GM23338 (cell line): ENCODE results near the gene GBP7. TPM values are rescaled to one million over a fixed set of nuclear protein-coding genes. Genes with fewer than 3 reads are reported as not detected.

Experiments
- ATAC-seq: fragments of 200-7000 bp; cut with Tn5 transposase; 3 replicates; pipeline ENCODE4 v1.9.1; 2020
- DNase-seq: peaks from one replicate; pipeline ENCODE4 v3.0.0-alpha.2; 2015; ENCODE audit warnings: low spot score
- H2AFZ ChIP-seq: fragments of 200-600 bp; sonication (generic); 2 replicates; pipeline ENCODE4 v1.8.0; 2016; ENCODE audit warnings: antibody characterized with exemption, mild to moderate bottlenecking, moderate library complexity
- H3F3A ChIP-seq: fragments of 200-600 bp; sonication (generic); replicated peaks from 2 replicates; pipeline ENCODE4 v1.8.0; 2017; ENCODE audit warnings: antibody characterized with exemption, mixed run types, low read depth
- H3K27ac ChIP-seq: fragments of 200-600 bp; sonication (generic); 2 replicates; pipeline ENCODE4 v1.6.1; 2016; ENCODE audit warnings: low read depth
- H3K27me3 ChIP-seq: fragments of 200-600 bp; sonication (generic); 2 replicates; pipeline ENCODE4 v1.8.0; 2016; ENCODE audit warnings: mild to moderate bottlenecking, mixed run types, moderate library complexity; ENCODE audit not compliant: insufficient read depth
- H3K36me3 ChIP-seq: fragments of 200-600 bp; sonication (generic); 2 replicates; pipeline ENCODE4 v1.8.0; 2016; ENCODE audit warnings: mild to moderate bottlenecking; ENCODE audit not compliant: insufficient read depth
- H3K4me1 ChIP-seq: fragments of 200-600 bp; sonication (generic); 2 replicates; pipeline ENCODE4 v1.8.0; 2016; ENCODE audit warnings: mild to moderate bottlenecking, moderate library complexity; ENCODE audit not compliant: insufficient read depth
- H3K4me2 ChIP-seq: fragments of 200-600 bp; sonication (generic); 2 replicates; pipeline ENCODE4 v1.7.1; 2017; ENCODE audit warnings: mixed run types
- H3K4me3 ChIP-seq: fragments of 200-600 bp; sonication (generic); 2 replicates; pipeline ENCODE4 v1.6.1; 2016; ENCODE audit warnings: mixed run types
- H3K79me2 ChIP-seq: fragments of 200-600 bp; sonication (generic); replicated peaks from 2 replicates; pipeline ENCODE4 v1.8.0; 2017; ENCODE audit warnings: mild to moderate bottlenecking; ENCODE audit not compliant: insufficient read depth
- H3K9me2 ChIP-seq: fragments of 200-600 bp; sonication (generic); 2 replicates; pipeline ENCODE4 v1.8.0; 2017; ENCODE audit not compliant: insufficient read depth
- H4K20me1 ChIP-seq: fragments of 200-600 bp; sonication (generic); replicated peaks from 2 replicates; pipeline ENCODE4 v1.8.0; 2017; ENCODE audit warnings: mild to moderate bottlenecking; ENCODE audit not compliant: insufficient read depth
- H3K27ac Mint-ChIP-seq: 2 replicates; pipeline ENCODE4 v1.8.0; 2020; ENCODE audit warnings: inconsistent platforms, mild to moderate bottlenecking, moderate library complexity, mixed read lengths
- H3K27me3 Mint-ChIP-seq: 3 replicates; pipeline ENCODE4 v1.8.0; 2022; ENCODE audit warnings: low read depth, mild to moderate bottlenecking, moderate library complexity, mixed read lengths, inconsistent platforms; ENCODE audit not compliant: insufficient read depth, poor library complexity
- H3K36me3 Mint-ChIP-seq: 3 replicates; pipeline ENCODE4 v1.8.0; 2021; ENCODE audit warnings: low read depth, mild to moderate bottlenecking, inconsistent platforms, moderate library complexity, mixed read lengths
- H3K4me1 Mint-ChIP-seq: 3 replicates; pipeline ENCODE4 v1.8.0; 2020; ENCODE audit warnings: mild to moderate bottlenecking, inconsistent platforms, mixed read lengths
- H3K4me3 Mint-ChIP-seq: 3 replicates; pipeline ENCODE4 v1.8.0; 2021; ENCODE audit warnings: moderate library complexity, mild to moderate bottlenecking, inconsistent platforms, mixed read lengths
- H3K9me3 Mint-ChIP-seq: 3 replicates; pipeline ENCODE4 v1.8.0; 2020; ENCODE audit warnings: moderate library complexity, mild to moderate bottlenecking, inconsistent platforms, mixed read lengths
- CREB1 ChIP-seq: fragments of 250-450 bp; sonication (Bioruptor Pico); IDR thresholded peaks from 2 replicates; pipeline ENCODE4 v1.5.0; 2020; ENCODE audit warnings: low read depth, mild to moderate bottlenecking, moderate library complexity
- CTCF ChIP-seq, 2 experiments: fragments of 200-600 bp in 1 of 2; sonication (generic) in 1 of 2; conservative IDR thresholded peaks; 2 replicates each; pipeline versions ENCODE4 v1.5.1 to v1.6.1; 2016 to 2017; ENCODE audit warnings: antibody characterized with exemption in 2 of 2, low read depth in 2 of 2, mild to moderate bottlenecking in 2 of 2, moderate library complexity in 1 of 2
- ETS1 ChIP-seq: IDR thresholded peaks from 2 replicates; pipeline ENCODE4 v1.6.1; 2016; ENCODE audit warnings: antibody characterized with exemption
- EZH2 ChIP-seq: fragments of 200-600 bp; sonication (generic); IDR thresholded peaks from one replicate; pipeline ENCODE4 v1.8.0; 2017; ENCODE audit warnings: antibody characterized with exemption, mild to moderate bottlenecking, low read depth; ENCODE audit not compliant: unreplicated experiment
- EZH2phosphoT487 ChIP-seq: fragments of 200-600 bp; sonication (generic); IDR thresholded peaks from one replicate; pipeline ENCODE4 v1.8.1; 2018; ENCODE audit warnings: antibody characterized with exemption; ENCODE audit not compliant: unreplicated experiment
- JUNB ChIP-seq: IDR thresholded peaks from one replicate; pipeline ENCODE4 v1.6.1; 2016; ENCODE audit warnings: antibody characterized with exemption; ENCODE audit not compliant: unreplicated experiment
- NANOG ChIP-seq: IDR thresholded peaks from 2 replicates; pipeline ENCODE4 v1.6.1; 2016; ENCODE audit warnings: antibody characterized with exemption, borderline replicate concordance
- POLR2AphosphoS5 ChIP-seq: IDR thresholded peaks from 2 replicates; pipeline ENCODE4 v1.6.1; 2016; ENCODE audit warnings: antibody characterized with exemption, low read depth
- REST ChIP-seq: IDR thresholded peaks from one replicate; pipeline ENCODE4 v1.6.1; 2018; ENCODE audit warnings: antibody characterized with exemption; ENCODE audit not compliant: unreplicated experiment
- STAT1 ChIP-seq: IDR thresholded peaks from one replicate; pipeline ENCODE4 v1.6.1; 2016; ENCODE audit warnings: antibody characterized with exemption; ENCODE audit not compliant: unreplicated experiment
- ZNF114 ChIP-seq: fragments of 250-450 bp; sonication (Bioruptor Pico); IDR thresholded peaks from 2 replicates; pipeline ENCODE4 v1.5.0; 2020; ENCODE audit warnings: mild to moderate bottlenecking, moderate library complexity
- ZNF331 ChIP-seq: fragments of 250-450 bp; sonication (Bioruptor Pico); IDR thresholded peaks from 2 replicates; pipeline ENCODE4 v1.5.0; 2020; ENCODE audit warnings: low read depth, mild to moderate bottlenecking, moderate library complexity
- polyA plus RNA-seq: library from polyadenylated mRNA; unstranded; fragments of >200 nt; fragmentation: Nextera tagmentation; extraction: Ambion mirVana; gene quantifications from 2 replicates; pipeline ENCODE4 v1.2.1, GENCODE V29; 2016
- total RNA-seq: library from RNA; depleted of rRNA; stranded (reverse); fragments of >200 nt; shearing (Covaris generic); gene quantifications from 2 replicates; pipeline ENCODE4 v1.2.3, GENCODE V29; 2014
- TF ChIP-seq, protein P1 (sequence below): fragments of 250-450 bp; sonication (Bioruptor Pico); IDR thresholded peaks from 2 replicates; pipeline ENCODE4 v1.5.0; 2020; ENCODE audit warnings: mild to moderate bottlenecking, moderate library complexity

GBP7 gene
- total and polyA plus RNA-seq, 2 experiments from 2014 or later, result not detected

DNA sequence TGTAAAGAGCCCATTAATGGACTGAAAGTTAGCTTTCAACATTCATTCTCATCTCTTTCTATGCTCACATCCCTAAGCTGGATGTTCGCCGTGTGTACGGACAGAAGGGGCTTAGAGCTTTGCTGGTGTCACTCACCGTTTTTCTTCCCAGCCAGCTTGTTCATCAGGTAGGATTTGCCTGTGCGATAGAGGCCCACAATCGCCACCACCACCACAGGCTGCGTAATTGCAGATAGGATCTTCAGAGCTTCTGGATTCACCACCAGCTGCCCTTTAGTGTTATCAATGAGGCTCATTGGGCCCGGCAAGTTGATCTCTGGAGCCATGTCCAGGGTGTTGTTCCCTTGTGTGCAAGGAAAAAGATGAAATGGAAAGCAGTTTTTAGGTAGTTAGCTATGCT is 54.2 kb downstream of the GBP7 start:
- Histone ChIP-seq H2AFZ (no peak overlapping the region), H3K27ac (no peak overlapping the region), H3K4me1 (no peaks in the 10 kb centered on the region), H3K4me2 (no peak overlapping the region), H3K9me2 (no peaks in the 10 kb centered on the region; the same call in 1 of the 2 replicates), H3F3A (no peaks in the 10 kb centered on the region), H3K27me3 (no peaks in the 10 kb centered on the region), H3K4me3 (no peak overlapping the region), H4K20me1 (no peaks in the 10 kb centered on the region), H3K79me2 (no peaks in the 10 kb centered on the region), H3K36me3 (no peaks in the 10 kb centered on the region)
- no peak overlapping the region for H3K4me3 Mint-ChIP-seq
- H3K27ac Mint-ChIP-seq, result no peak overlapping the region
- H3K4me1 Mint-ChIP-seq, result no peaks in the 10 kb centered on the region; the same call in 2 of the 3 replicates
- no peaks in the 10 kb centered on the region for H3K27me3 Mint-ChIP-seq
- no peaks in the 10 kb centered on the region for H3K9me3 Mint-ChIP-seq
- DNase-seq, result no peak
- H3K36me3 Mint-ChIP-seq, result no peaks in the 10 kb centered on the region
- no peak for TF ChIP-seq POLR2AphosphoS5
- no peak for TF ChIP-seq STAT1
- TF ChIP-seq ETS1, result no peak
- TF ChIP-seq NANOG, result no peak
- no peak for TF ChIP-seq REST
- TF ChIP-seq, protein P1, sequence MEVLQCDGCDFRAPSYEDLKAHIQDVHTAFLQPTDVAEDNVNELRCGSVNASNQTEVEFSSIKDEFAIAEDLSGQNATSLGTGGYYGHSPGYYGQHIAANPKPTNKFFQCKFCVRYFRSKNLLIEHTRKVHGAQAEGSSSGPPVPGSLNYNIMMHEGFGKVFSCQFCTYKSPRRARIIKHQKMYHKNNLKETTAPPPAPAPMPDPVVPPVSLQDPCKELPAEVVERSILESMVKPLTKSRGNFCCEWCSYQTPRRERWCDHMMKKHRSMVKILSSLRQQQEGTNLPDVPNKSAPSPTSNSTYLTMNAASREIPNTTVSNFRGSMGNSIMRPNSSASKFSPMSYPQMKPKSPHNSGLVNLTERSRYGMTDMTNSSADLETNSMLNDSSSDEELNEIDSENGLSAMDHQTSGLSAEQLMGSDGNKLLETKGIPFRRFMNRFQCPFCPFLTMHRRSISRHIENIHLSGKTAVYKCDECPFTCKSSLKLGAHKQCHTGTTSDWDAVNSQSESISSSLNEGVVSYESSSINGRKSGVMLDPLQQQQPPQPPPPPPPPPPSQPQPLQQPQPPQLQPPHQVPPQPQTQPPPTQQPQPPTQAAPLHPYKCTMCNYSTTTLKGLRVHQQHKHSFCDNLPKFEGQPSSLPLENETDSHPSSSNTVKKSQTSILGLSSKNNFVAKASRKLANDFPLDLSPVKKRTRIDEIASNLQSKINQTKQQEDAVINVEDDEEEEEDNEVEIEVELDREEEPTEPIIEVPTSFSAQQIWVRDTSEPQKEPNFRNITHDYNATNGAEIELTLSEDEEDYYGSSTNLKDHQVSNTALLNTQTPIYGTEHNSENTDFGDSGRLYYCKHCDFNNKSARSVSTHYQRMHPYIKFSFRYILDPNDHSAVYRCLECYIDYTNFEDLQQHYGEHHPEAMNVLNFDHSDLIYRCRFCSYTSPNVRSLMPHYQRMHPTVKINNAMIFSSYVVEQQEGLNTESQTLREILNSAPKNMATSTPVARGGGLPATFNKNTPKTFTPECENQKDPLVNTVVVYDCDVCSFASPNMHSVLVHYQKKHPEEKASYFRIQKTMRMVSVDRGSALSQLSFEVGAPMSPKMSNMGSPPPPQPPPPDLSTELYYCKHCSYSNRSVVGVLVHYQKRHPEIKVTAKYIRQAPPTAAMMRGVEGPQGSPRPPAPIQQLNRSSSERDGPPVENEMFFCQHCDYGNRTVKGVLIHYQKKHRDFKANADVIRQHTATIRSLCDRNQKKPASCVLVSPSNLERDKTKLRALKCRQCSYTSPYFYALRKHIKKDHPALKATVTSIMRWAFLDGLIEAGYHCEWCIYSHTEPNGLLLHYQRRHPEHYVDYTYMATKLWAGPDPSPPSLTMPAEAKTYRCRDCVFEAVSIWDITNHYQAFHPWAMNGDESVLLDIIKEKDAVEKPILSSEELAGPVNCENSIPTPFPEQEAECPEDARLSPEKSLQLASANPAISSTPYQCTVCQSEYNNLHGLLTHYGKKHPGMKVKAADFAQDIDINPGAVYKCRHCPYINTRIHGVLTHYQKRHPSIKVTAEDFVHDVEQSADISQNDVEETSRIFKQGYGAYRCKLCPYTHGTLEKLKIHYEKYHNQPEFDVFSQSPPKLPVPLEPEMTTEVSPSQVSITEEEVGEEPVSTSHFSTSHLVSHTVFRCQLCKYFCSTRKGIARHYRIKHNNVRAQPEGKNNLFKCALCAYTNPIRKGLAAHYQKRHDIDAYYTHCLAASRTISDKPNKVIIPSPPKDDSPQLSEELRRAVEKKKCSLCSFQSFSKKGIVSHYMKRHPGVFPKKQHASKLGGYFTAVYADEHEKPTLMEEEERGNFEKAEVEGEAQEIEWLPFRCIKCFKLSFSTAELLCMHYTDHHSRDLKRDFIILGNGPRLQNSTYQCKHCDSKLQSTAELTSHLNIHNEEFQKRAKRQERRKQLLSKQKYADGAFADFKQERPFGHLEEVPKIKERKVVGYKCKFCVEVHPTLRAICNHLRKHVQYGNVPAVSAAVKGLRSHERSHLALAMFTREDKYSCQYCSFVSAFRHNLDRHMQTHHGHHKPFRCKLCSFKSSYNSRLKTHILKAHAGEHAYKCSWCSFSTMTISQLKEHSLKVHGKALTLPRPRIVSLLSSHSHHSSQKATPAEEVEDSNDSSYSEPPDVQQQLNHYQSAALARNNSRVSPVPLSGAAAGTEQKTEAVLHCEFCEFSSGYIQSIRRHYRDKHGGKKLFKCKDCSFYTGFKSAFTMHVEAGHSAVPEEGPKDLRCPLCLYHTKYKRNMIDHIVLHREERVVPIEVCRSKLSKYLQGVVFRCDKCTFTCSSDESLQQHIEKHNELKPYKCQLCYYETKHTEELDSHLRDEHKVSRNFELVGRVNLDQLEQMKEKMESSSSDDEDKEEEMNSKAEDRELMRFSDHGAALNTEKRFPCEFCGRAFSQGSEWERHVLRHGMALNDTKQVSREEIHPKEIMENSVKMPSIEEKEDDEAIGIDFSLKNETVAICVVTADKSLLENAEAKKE (CRISPR knock-in tag), result no peak
- TF ChIP-seq ZNF114 (CRISPR knock-in tag), result no peak
- no peak for TF ChIP-seq ZNF331
- TF ChIP-seq CREB1, result no peak
- no peak for TF ChIP-seq EZH2
- no peak for TF ChIP-seq EZH2phosphoT487
- no peak for TF ChIP-seq JUNB
- no peak for TF ChIP-seq CTCF (conservative IDR thresholded peaks at IDR 0.05; ENCODE audit: low read depth in 2 of 2)
- no peak for ATAC-seq
